Heart left ventricle (tissue), 16 donors: Measurements from ENCODE around the gene AOX1. TPM values are rescaled to one million over a fixed set of nuclear protein-coding genes. Genes with fewer than 3 reads are reported as not detected.
"Not testable (repeated sequence)": the region's sequence is repeated elsewhere in the genome, so short reads cannot be mapped to it uniquely, and the experiment has no call there.

Source experiments
- ATAC-seq, 4 donors: fragments of 200-7000 bp; cut with Tn5 transposase; one replicate each; pipeline ENCODE4 v1.9.1; 2020 to 2022; ENCODE audit warnings: moderate library complexity in 4 of 4, mild to moderate bottlenecking in 3 of 4, moderate number of reproducible peaks in 1 of 4
- DNase-seq, 5 donors: peaks; one replicate each; pipeline ENCODE4 v3.0.0-alpha.2; 2020
- H3K27ac ChIP-seq, 12 donors: fragments of 200-600 bp; sonication (generic) in 4 of 12; one replicate each; pipeline versions ENCODE4 v1.5.0 to v1.8.0; 2016 to 2022; ENCODE audit warnings: mild to moderate bottlenecking in 2 of 12
- H3K27me3 ChIP-seq, 9 donors: fragments of 200-600 bp; sonication (generic) in 2 of 9; one replicate each; pipeline versions ENCODE4 v1.5.1 to v1.8.0; 2016 to 2022; ENCODE audit warnings: mild to moderate bottlenecking in 3 of 9
- H3K36me3 ChIP-seq, 9 donors: fragments of 200-600 bp; sonication (generic) in 2 of 9; one replicate each; pipeline versions ENCODE4 v1.5.0 to v1.8.0; 2018 to 2022; ENCODE audit warnings: mild to moderate bottlenecking in 2 of 9
- H3K4me1 ChIP-seq, 12 donors: fragments of 200-600 bp; sonication (generic) in 4 of 12; one replicate each; pipeline versions ENCODE4 v1.5.0 to v1.8.0; 2016 to 2022; ENCODE audit warnings: mild to moderate bottlenecking in 3 of 12
- H3K4me3 ChIP-seq, 12 donors: fragments of 200-600 bp; sonication (generic) in 4 of 12; one replicate each; pipeline versions ENCODE4 v1.5.0 to v1.8.0; 2017 to 2022; ENCODE audit warnings: mild to moderate bottlenecking in 9 of 12, moderate library complexity in 4 of 12
- H3K9me3 ChIP-seq, 12 donors: fragments of 200-600 bp; sonication (generic) in 4 of 12; one replicate each; pipeline versions ENCODE4 v1.5.0 to v1.8.0; 2016 to 2022; ENCODE audit warnings: mild to moderate bottlenecking in 1 of 12
- CTCF ChIP-seq, 12 donors: fragments of 200-600 bp; sonication (generic) in 4 of 12; IDR thresholded peaks; one replicate each; pipeline versions ENCODE4 v1.5.0 to v1.8.0; 2018 to 2022; ENCODE audit warnings: antibody characterized with exemption in 12 of 12, mild to moderate bottlenecking in 5 of 12
- POLR2A ChIP-seq, 2 donors: fragments of 450-650 bp; IDR thresholded peaks; one replicate each; pipeline ENCODE4 v1.6.1; 2017; ENCODE audit warnings: antibody characterized with exemption in 2 of 2, mild to moderate bottlenecking in 2 of 2, moderate library complexity in 2 of 2
- WGBS, 4 donors: extraction: QIAGEN DNeasy Blood & Tissue Kit in 2 of 4; methylation state at CpG; one replicate each; pipeline versions ENCODE4 v1.1.5 to v1.1.7; 2013 to 2018; 5-methylcytosine and 5-hydroxymethylcytosine counted together
- intact Hi-C, 10 donors: fragments of 100-400 bp; cut with DNase I; formaldehyde crosslinking; loops; one replicate each; pipeline versions ENCODE4 v1.11.1 to v1.14.2; 2022
- polyA plus RNA-seq, 2 donors: library from polyadenylated mRNA; stranded (reverse); fragments of 200-250 nt; gene quantifications; one replicate each; pipeline ENCODE4 v1.2.3, GENCODE V29; 2013
- total RNA-seq, 9 donors: library from RNA; depleted of rRNA in 2 of 9; stranded (reverse); fragments of >200 nt in 2 of 9; fragmentation: NEBNext Ultra II Directional in 3 of 9; extraction: Animal tissue kit (Norgen Biotek cat#: 25700) in 3 of 9; gene quantifications; one replicate each; pipeline versions ENCODE4 v1.1.0 to v1.2.4, GENCODE V29; 2016 to 2023
- donor health status: ischemic (EF 13 %, LVEDD 7.1; RV severe dilation, severe dysfunction).
- donor health status: healthy with polysubstance abuse.
- donor health status: DM: no; HTN: yes; CAD: no.
- donor health status: DM: no; HTN: no; CAD: no.
- donor health status: ischemic (EF 25% LVEDD 6.9; RV normal size, moderate dysfunction).
- donor health status: ischemic (EF 25% LVEDD 5.7; RV mildly dilated, moderate dysfunction).
- donor health status: healthy.
- donor health status: DM: yes; HTN: yes; CAD: no.
- donor health status: ischemic (EF 35%, LVEDD 5.7; RV mildly dilated, moderate dysfunction).
- donor health status: nonischemic (EF 11% LVEDD 7.7; RV severe dilation, severe dysfunction).
- donor health status: DM: yes; HTN: yes; CAD: no.
- donor health status: PGD.
- donor health status: ischemic (EF 29% LVEDD 5.4; RV normal size, mild dysfunction).
- donor health status: nonischemic (EF 23%, LVEDD 6.1; RV moderate dilation, normal function).

Gene AOX1
- total and polyA plus RNA-seq, 11 donors, result 0.76 to 33.4 (median 2.9) TPM

DNA sequence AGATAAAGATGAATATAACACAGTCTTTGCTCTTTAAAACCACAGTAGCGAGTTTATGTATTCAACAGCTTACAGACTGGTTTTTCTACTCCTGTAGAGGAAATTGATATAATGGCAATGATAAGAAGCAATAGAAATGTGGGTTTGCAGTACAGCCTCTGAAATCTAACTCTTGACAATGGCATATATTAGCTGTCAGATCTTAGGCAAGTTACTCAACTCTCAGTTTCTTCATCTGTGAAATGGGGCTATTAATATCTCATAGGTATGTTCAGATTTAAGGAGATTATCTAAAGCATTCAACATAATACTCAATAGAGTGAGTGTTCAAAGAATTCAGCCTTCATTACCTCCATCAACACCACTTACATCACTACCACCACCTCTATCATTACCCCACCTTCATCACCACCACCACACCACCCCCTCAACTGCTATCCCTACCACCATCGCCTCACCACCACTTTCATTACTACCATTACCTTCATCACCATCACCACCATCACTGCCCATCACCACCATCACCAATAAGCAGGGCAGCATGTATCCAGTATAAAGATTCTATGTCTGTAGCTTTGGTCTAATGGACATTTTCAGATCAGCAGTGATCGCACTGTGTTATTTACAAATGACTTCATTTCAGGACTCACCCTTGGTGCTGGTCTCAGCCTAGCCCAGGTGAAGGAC is 22.7 kb downstream of the AOX1 start:
- H3K27ac ChIP-seq, result no peak overlapping the region
- no peaks in the 10 kb centered on the region for H3K27me3 ChIP-seq
- WGBS, 4 donors, result 57 to 78% (median 67%) methylated on average over 3 of the region's 3 CpGs
- H3K9me3 ChIP-seq, result peaks cover 0 to 5% (median 0%) of the 10 kb centered on the region in 12 donors
- H3K4me1 ChIP-seq, result no peaks in the 10 kb centered on the region
- intact Hi-C loops, result no loop called here
- TF ChIP-seq CTCF (IDR thresholded peaks at IDR 0.05) (no peak), POLR2A (IDR thresholded peaks at IDR 0.05) (no peak)
- H3K4me3 ChIP-seq, result no peak overlapping the region
- DNase-seq (no peak), ATAC-seq (no peak)
- peaks cover 0 to 4% (median 0%) of the 10 kb centered on the region in 9 donors for H3K36me3 ChIP-seq

- Histone ChIP-seq H3K27ac (no peak overlapping the region), H3K4me1 (no peaks in the 10 kb centered on the region), H3K9me3 (peaks cover 0 to 5% (median 0%) of the 10 kb centered on the region in 12 donors), H3K4me3 (no peak overlapping the region), H3K36me3 (peaks cover 0 to 10% (median 0%) of the 10 kb centered on the region in 9 donors), H3K27me3 (no peaks in the 10 kb centered on the region)
- TF ChIP-seq CTCF (IDR thresholded peaks at IDR 0.05), result no peak
- TF ChIP-seq POLR2A (IDR thresholded peaks at IDR 0.05), result no peak
- intact Hi-C loops, result no loop called here
- DNase-seq (no peak), ATAC-seq (peak in 1 of 4 donors; percentile 63)
Measured at GRCh38 chr2:200609028-200609614, 23.3 kb downstream of the AOX1 start.

DNA sequence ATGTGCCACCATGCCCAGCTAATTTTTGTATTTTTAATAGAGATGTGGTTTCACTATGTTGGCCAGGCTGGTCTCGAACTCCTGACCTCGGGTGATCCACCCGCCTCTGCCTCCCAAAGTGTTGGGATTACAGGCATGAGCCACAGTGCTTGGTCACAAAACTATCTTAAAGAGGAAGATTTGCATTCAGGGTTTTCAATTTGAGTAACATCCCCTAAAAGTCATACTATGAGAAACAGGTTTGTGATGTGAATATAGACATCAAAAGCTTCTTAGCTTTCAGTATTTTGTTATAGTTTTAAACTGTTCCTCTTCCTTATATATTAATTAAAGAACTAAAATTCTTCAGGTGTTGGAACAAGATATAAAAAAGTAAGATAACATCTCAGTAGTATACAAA is 24.4 kb downstream of the AOX1 start:
- H3K4me3 ChIP-seq, ATAC-seq, DNase-seq, H3K27me3 ChIP-seq, H3K4me1 ChIP-seq, H3K9me3 ChIP-seq, H3K27ac ChIP-seq, intact Hi-C loops: not testable (repeated sequence)
- 84 to 93% (median 91%) methylated on average over 3 of the region's 3 CpGs for WGBS, 4 donors
- H3K36me3 ChIP-seq, result peaks cover 0 to 12% (median 0%) of the 10 kb centered on the region in 9 donors

- peaks cover 0 to 8% (median 0%) of the 10 kb centered on the region in 12 donors for H3K4me1 ChIP-seq
- ATAC-seq (no peak), DNase-seq (no peak)
- 81 to 86% (median 84%) methylated on average over 4 of the region's 4 CpGs for WGBS, 4 donors
- TF ChIP-seq POLR2A (IDR thresholded peaks at IDR 0.05), result no peak
- TF ChIP-seq CTCF (IDR thresholded peaks at IDR 0.05), result no peak
- no peak overlapping the region for H3K4me3 ChIP-seq
- intact Hi-C loops, result no loop called here
- no peaks in the 10 kb centered on the region for H3K27me3 ChIP-seq
- H3K9me3 ChIP-seq, result no peaks in the 10 kb centered on the region
- H3K27ac ChIP-seq, result no peak overlapping the region
- H3K36me3 ChIP-seq, result peaks cover 0 to 8% (median 0%) of the 10 kb centered on the region in 9 donors
Measured at GRCh38 chr2:200613692-200614091, 27.9 kb downstream of the AOX1 start.
